ENCODE data around the gene DAZ2. TPM values are rescaled to one million over a fixed set of nuclear protein-coding genes. Genes with fewer than 3 reads are reported as not detected.
"Not testable (repeated sequence)": the region's sequence is repeated elsewhere in the genome, so short reads cannot be mapped to it uniquely, and the experiment has no call there.

The DAZ2 gene
- not detected in 2 replicates for total RNA-seq (2014; rRNA removed; shearing (Covaris generic))

- not testable (repeated sequence) for DNase-seq (ENCODE audit: low read depth)
Observed at GRCh38 chrY:23219233-23219632, at the start of gene DAZ2. Gene DAZ2 (plus strand): TSS chrY:23219533. CDS start chrY:23219741, 208 bp downstream.

GRCh38 chrY:23198908-23199307, 20.4 kb upstream of the DAZ2 start, which contains the start of gene DAZ1:
Gene DAZ1 (minus strand): TSS chrY:23199008. CDS start chrY:23198800, 208 bp downstream.
- not testable (repeated sequence) for DNase-seq (ENCODE audit: low read depth)

GRCh38 chrY:23207455-23207854, 11.9 kb upstream of the DAZ2 start:
- not testable (repeated sequence) for DNase-seq (ENCODE audit: low read depth)

GRCh38 chrY:23209802-23210495, 9.4 kb upstream of the DAZ2 start:
- not testable (repeated sequence) for DNase-seq (ENCODE audit: low read depth)

- not testable (repeated sequence) for DNase-seq (ENCODE audit: low read depth)
Observed at GRCh38 chrY:23210681-23211080, 8.7 kb upstream of the DAZ2 start.

Other genes with a start within 250 kb of the DAZ2 start
- gene BPY2, start 235.3 kb upstream of the DAZ2 start, total RNA-seq (2014; rRNA removed; shearing (Covaris generic)): not detected in 2 replicates
- not detected in 2 replicates for gene DAZ1, start 20.5 kb upstream of the DAZ2 start, total RNA-seq (2014; rRNA removed; shearing (Covaris generic))